Activated naive CD4-positive, alpha-beta T cell (primary cell): ENCODE data around the gene UBL7.

Source experiments
- DNase-seq, 4 experiments: peaks; one replicate each; lab custom pipeline; 2025; lab: John Stamatoyannopoulos, UW

The UBL7 gene

GRCh38 chr15:74406992-74407705 is 53.8 kb downstream of the UBL7 start:
- no peak for DNase-seq

GRCh38 chr15:74406517-74406916 is 54.4 kb downstream of the UBL7 start:
- no peak for DNase-seq

GRCh38 chr15:74405823-74406222 is 55.1 kb downstream of the UBL7 start:
- DNase-seq = no peak

GRCh38 chr15:74403991-74404563 is 56.9 kb downstream of the UBL7 start:
- DNase-seq = no peak

GRCh38 chr15:74403588-74403919 is 57.4 kb downstream of the UBL7 start:
- no peak for DNase-seq

- DNase-seq = peak in 2 of 4 experiments; percentile 13 to 20
Measured at GRCh38 chr15:74402873-74403587, 57.9 kb downstream of the UBL7 start.

GRCh38 chr15:74402337-74402841 is 58.6 kb downstream of the UBL7 start:
- no peak for DNase-seq

- DNase-seq = no peak
Measured at GRCh38 chr15:74400915-74401757, 59.8 kb downstream of the UBL7 start.

- DNase-seq = no peak
Measured at GRCh38 chr15:74400313-74400860, 60.6 kb downstream of the UBL7 start.

GRCh38 chr15:74399511-74400312 is 61.2 kb downstream of the UBL7 start:
- DNase-seq = peak in 1 of 4 experiments; percentile 9

- no peak for DNase-seq
Measured at GRCh38 chr15:74399100-74399499, 61.9 kb downstream of the UBL7 start.

- no peak for DNase-seq
Measured at GRCh38 chr15:74398183-74398582, 62.8 kb downstream of the UBL7 start.

- DNase-seq = no peak
Measured at GRCh38 chr15:74397239-74398068, 63.5 kb downstream of the UBL7 start.

GRCh38 chr15:74396445-74397238 is 64.3 kb downstream of the UBL7 start:
- no peak for DNase-seq

- DNase-seq = no peak
Measured at GRCh38 chr15:74396146-74396438, 64.9 kb downstream of the UBL7 start.
